Pancreas (tissue), 10 donors: Measurements from ENCODE around the gene MYO1C. TPM values are rescaled to one million over a fixed set of nuclear protein-coding genes. Genes with fewer than 3 reads are reported as not detected.
"Not testable (repeated sequence)": the region's sequence is repeated elsewhere in the genome, so short reads cannot be mapped to it uniquely, and the experiment has no call there.

Experiments used
- ATAC-seq, 4 donors: fragments of 200-7000 bp; cut with Tn5 transposase; one replicate each; pipeline versions ENCODE4 v1.8.0 to v1.9.1; 2020; ENCODE audit warnings: mild to moderate bottlenecking in 4 of 4, moderate library complexity in 4 of 4
- DNase-seq, 6 donors: peaks; one replicate each; pipeline ENCODE4 v3.0.0-alpha.2; 2020
- FAIRE-seq: peaks from 2 replicates; lab custom pipeline; 2012; peaks lifted over from hg19 to GRCh38; lab: Jason Lieb, UNC
- H3K27ac ChIP-seq, 4 donors: fragments of 200-600 bp; sonication (generic); 1 replicate in 3 of 4; 2 replicates in 1 of 4; pipeline versions ENCODE4 v1.5.0 to v1.8.0; 2020
- H3K27me3 ChIP-seq, 4 donors: fragments of 200-600 bp; one replicate each; pipeline ENCODE4 v1.8.0; 2021
- H3K36me3 ChIP-seq, 3 donors: fragments of 200-600 bp; sonication (generic) in 1 of 3; one replicate each; pipeline versions ENCODE4 v1.5.0 to v1.8.0; 2020 to 2021
- H3K4me1 ChIP-seq, 3 donors: fragments of 200-600 bp; one replicate each; pipeline ENCODE4 v1.8.0; 2021
- H3K4me3 ChIP-seq, 4 donors: fragments of 200-600 bp; sonication (generic) in 2 of 4; one replicate each; pipeline versions ENCODE4 v1.5.0 to v1.8.0; 2020 to 2021
- H3K9me3 ChIP-seq, 4 donors: fragments of 200-600 bp; one replicate each; pipeline ENCODE4 v1.8.0; 2021
- WGBS, 2 donors: extraction: QIAGEN DNeasy Blood & Tissue Kit; methylation state at CpG; one replicate each; pipeline ENCODE4 v1.1.7; 2013; 5-methylcytosine and 5-hydroxymethylcytosine counted together
- intact Hi-C, 3 donors: fragments of 100-400 bp; cut with DNase I; formaldehyde crosslinking; loops; one replicate each; pipeline versions ENCODE4 v1.11.1 to v1.14.2; 2022
- polyA plus RNA-seq, 2 donors: library from polyadenylated mRNA; stranded (reverse); fragments of 200-250 nt; gene quantifications; one replicate each; pipeline ENCODE4 v1.2.3, GENCODE V29; 2013
- total RNA-seq, 6 donors: library from RNA; stranded (reverse); fragmentation: NEBNext Ultra II Directional in 4 of 6; extraction: Animal tissue kit (Norgen Biotek cat#: 25700) in 4 of 6; gene quantifications; one replicate each; pipeline versions ENCODE4 v1.2.1 to v1.2.4, GENCODE V29; 2021 to 2023
- TF ChIP-seq, protein P1 (sequence below), 4 donors: fragments of 200-600 bp; sonication (generic) in 3 of 4; IDR thresholded peaks; one replicate each; pipeline versions ENCODE4 v1.5.0 to v1.8.0; 2021; ENCODE audit warnings: antibody characterized with exemption in 4 of 4
- donor health status: healthy with polysubstance abuse.
- donor health status: DM: no; HTN: no; CAD: no; lungs with moderate emphysema.
- donor health status: DM: no; HTN: no; CAD: no.
- donor health status: control.
- donor health status: control.
- donor health status: Bipolar disorder and iron deficiency.
- donor health status: DM: yes; HTN: yes; CAD: no.
- donor health status: DM: no; HTN: no; CAD: no.
- donor health status: DM: no; HTN: no; CAD: no.
- donor health status: DM: yes; HTN: yes; CAD: no.

Gene MYO1C
- total and polyA plus RNA-seq, 8 donors = 57.2 to 138 (median 99.3) TPM

DNA sequence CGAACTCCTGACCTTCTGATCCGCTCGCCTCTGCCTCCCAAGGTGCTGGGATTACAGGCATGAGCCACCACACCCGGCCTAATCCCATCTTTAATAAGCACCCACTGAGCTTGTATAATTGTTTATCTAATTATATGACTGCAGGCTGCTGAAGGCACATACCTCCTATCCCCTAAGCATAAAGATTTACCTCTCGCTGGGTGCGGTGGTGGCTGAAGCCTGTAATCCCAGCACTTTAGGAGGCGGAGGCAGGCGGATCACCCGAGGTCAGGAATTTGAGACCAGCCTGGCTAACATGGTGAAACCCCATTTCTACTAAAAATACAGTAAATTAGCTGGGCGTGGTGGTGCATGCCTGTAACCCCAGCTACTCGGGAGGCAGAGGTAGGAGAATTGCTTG lies 72.3 kb downstream of the MYO1C start:
- DNase-seq = no peak
- 96 to 97% methylated on average over 11 of the region's 11 CpGs for WGBS, 2 donors

DNA sequence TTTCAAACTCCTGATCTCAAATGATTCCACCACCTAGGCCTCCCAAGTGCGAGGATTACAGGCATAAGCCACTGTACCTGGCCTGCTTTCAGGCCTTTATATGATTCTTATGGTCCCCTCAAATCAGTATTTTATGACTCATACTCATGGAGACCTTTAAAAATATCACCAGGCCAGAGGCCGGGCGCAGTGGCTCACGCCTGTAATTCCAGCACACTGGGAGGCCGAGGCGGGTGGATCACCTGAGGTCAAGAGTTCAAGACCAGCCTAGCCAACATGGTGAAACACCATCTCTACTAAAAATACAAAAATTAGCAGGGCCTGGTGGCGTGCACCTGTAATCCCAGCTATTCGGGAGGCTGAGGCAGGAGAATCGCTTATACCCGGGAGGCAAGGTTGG lies 74.0 kb downstream of the MYO1C start:
- H3K9me3 ChIP-seq, H3K27me3 ChIP-seq, intact Hi-C loops, ATAC-seq, FAIRE-seq, H3K4me3 ChIP-seq, H3K27ac ChIP-seq, H3K4me1 ChIP-seq: not testable (repeated sequence)
- peak in 2 of 6 donors; percentile 4 to 15 for DNase-seq
- peaks cover 0 to 15% (median 0%) of the 10 kb centered on the region in 3 donors for H3K36me3 ChIP-seq
- 92 to 97% methylated on average over 10 of the region's 10 CpGs for WGBS, 2 donors

More for the DNA sequence above, 72.3 kb downstream of the MYO1C start:
- intact Hi-C loops = no loop called here
- FAIRE-seq (no peak), ATAC-seq (no peak)
- Histone ChIP-seq H3K36me3 (peaks cover 0 to 15% (median 0%) of the 10 kb centered on the region in 3 donors), H3K27me3 (no peaks in the 10 kb centered on the region), H3K9me3 (no peaks in the 10 kb centered on the region), H3K4me3 (no peak overlapping the region), H3K27ac (no peak overlapping the region), H3K4me1 (no peaks in the 10 kb centered on the region)
- TF ChIP-seq, protein P1, sequence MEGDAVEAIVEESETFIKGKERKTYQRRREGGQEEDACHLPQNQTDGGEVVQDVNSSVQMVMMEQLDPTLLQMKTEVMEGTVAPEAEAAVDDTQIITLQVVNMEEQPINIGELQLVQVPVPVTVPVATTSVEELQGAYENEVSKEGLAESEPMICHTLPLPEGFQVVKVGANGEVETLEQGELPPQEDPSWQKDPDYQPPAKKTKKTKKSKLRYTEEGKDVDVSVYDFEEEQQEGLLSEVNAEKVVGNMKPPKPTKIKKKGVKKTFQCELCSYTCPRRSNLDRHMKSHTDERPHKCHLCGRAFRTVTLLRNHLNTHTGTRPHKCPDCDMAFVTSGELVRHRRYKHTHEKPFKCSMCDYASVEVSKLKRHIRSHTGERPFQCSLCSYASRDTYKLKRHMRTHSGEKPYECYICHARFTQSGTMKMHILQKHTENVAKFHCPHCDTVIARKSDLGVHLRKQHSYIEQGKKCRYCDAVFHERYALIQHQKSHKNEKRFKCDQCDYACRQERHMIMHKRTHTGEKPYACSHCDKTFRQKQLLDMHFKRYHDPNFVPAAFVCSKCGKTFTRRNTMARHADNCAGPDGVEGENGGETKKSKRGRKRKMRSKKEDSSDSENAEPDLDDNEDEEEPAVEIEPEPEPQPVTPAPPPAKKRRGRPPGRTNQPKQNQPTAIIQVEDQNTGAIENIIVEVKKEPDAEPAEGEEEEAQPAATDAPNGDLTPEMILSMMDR (IDR thresholded peaks at IDR 0.05) = no peak

DNA sequence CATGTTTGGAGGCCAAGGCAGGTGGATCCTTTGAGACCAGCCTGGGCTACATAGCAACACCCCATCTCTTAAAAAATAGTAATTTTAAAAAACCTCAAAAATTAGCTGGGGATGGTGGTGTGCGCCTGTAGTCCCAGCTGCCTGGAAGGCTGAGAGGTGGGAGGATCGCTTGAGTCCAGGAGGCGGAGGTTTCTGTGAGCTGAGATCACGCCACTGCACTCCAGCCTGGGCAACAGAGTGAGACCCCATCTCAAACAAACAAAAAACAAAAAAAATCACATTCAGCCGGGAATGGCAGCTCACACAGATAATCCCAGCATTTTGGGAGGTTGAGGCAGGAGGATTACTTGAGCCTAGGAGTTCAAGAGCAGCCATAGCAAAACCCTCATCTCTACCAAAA lies 76.1 kb downstream of the MYO1C start:
- DNase-seq (peak in 1 of 6 donors; percentile 0), FAIRE-seq (no peak)
- WGBS, 2 donors = 96% methylated on average over 5 of the region's 5 CpGs

DNA sequence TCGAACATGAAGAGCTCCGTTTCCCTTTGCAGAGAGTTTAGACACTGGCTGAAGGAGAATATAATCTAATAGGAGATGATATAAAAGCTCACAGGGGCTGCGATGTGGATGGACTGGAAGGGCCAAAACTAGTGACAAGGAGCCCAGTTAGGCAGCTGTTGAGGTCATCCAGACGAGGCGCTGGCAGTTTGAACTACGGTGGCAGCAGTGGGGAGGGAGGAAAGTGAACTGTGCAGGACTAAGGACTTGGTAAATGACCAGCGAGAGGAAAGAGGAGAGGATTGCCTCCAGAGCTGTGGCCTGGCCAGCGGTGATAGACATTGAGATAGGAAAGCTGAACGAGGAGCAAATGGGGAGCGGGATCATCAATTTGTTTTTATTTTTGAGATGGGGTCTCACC lies 77.9 kb downstream of the MYO1C start:
- TF ChIP-seq, protein P1 (IDR thresholded peaks at IDR 0.05) = no peak
- Histone ChIP-seq H3K9me3 (no peaks in the 10 kb centered on the region), H3K36me3 (no peaks in the 10 kb centered on the region), H3K27ac (no peak overlapping the region), H3K4me1 (peaks cover 0 to 10% (median 0%) of the 10 kb centered on the region in 3 donors), H3K4me3 (no peak overlapping the region), H3K27me3 (no peaks in the 10 kb centered on the region)
- 83 to 88% methylated on average over 10 of the region's 10 CpGs for WGBS, 2 donors
- no peak for ATAC-seq
- DNase-seq = no peak
- intact Hi-C loops = no loop called here
- no peak for FAIRE-seq

More for the DNA sequence above, 76.1 kb downstream of the MYO1C start:
- Histone ChIP-seq H3K27ac (no peak overlapping the region), H3K36me3 (no peaks in the 10 kb centered on the region), H3K27me3 (no peaks in the 10 kb centered on the region), H3K4me1 (peaks cover 0 to 10% (median 0%) of the 10 kb centered on the region in 3 donors), H3K9me3 (no peaks in the 10 kb centered on the region), H3K4me3 (no peak overlapping the region)
- TF ChIP-seq, protein P1 (IDR thresholded peaks at IDR 0.05) = no peak
- no peak for ATAC-seq
- intact Hi-C loops = no loop called here

Other genes starting within 250 kb of the MYO1C start
- not detected for gene BHLHA9, start 222.2 kb downstream of the MYO1C start, total RNA-seq
- gene BHLHA9, start 222.2 kb downstream of the MYO1C start, polyA plus RNA-seq = not detected
- 1 to 10 TPM in 1 of 6 donors, under 1 TPM in 3, not detected in 2; 0.09 to 2.9 (median 0.35) TPM for gene TRARG1, start 213.0 kb downstream of the MYO1C start, total RNA-seq
- gene TRARG1, start 213.0 kb downstream of the MYO1C start, polyA plus RNA-seq = 1 to 10 TPM in 1 of 2 donors, under 1 TPM in 1; 0.31 to 4.1 TPM
- gene YWHAE, start 92.5 kb downstream of the MYO1C start, total RNA-seq = 100 to 1,000 TPM; 138 to 236 (median 192) TPM
- gene YWHAE, start 92.5 kb downstream of the MYO1C start, polyA plus RNA-seq = 100 to 1,000 TPM; 131 to 196 TPM
- gene CRK, start 36.5 kb downstream of the MYO1C start, total RNA-seq = 10 to 100 TPM; 18.1 to 30.8 (median 20.5) TPM
- 10 to 100 TPM in 1 of 2 donors, 1 to 10 TPM in 1; 9.8 to 15.3 TPM for gene CRK, start 36.5 kb downstream of the MYO1C start, polyA plus RNA-seq
- gene INPP5K, start 23.9 kb upstream of the MYO1C start, total RNA-seq = 10 to 100 TPM; 13.2 to 23.8 (median 17.2) TPM
- 10 to 100 TPM; 23.9 to 24.4 TPM for gene INPP5K, start 23.9 kb upstream of the MYO1C start, polyA plus RNA-seq
- gene PITPNA, start 70.1 kb upstream of the MYO1C start, total RNA-seq = 10 to 100 TPM; 24.1 to 32.8 (median 26.8) TPM
- gene PITPNA, start 70.1 kb upstream of the MYO1C start, polyA plus RNA-seq = 10 to 100 TPM in 1 of 2 donors, 1 to 10 TPM in 1; 9.3 to 21.5 TPM
- 10 to 100 TPM in 3 of 6 donors, 1 to 10 TPM in 3; 2.6 to 14.5 (median 7.3) TPM for gene SLC43A2, start 136.1 kb upstream of the MYO1C start, total RNA-seq
- 10 to 100 TPM in 1 of 2 donors, 1 to 10 TPM in 1; 9.7 to 10.1 TPM for gene SLC43A2, start 136.1 kb upstream of the MYO1C start, polyA plus RNA-seq
- 1 to 10 TPM; 2.0 to 5.0 (median 3.1) TPM for gene SCARF1, start 153.0 kb upstream of the MYO1C start, total RNA-seq
- gene SCARF1, start 153.0 kb upstream of the MYO1C start, polyA plus RNA-seq = 1 to 10 TPM; 8.1 to 8.6 TPM
- gene RILP, start 157.2 kb upstream of the MYO1C start, total RNA-seq = 1 to 10 TPM; 6.6 to 9.0 (median 7.8) TPM
- 10 to 100 TPM; 13.7 to 14.4 TPM for gene RILP, start 157.2 kb upstream of the MYO1C start, polyA plus RNA-seq
- gene PRPF8, start 192.2 kb upstream of the MYO1C start, total RNA-seq = 100 to 1,000 TPM in 3 of 6 donors, 10 to 100 TPM in 3; 88.8 to 129 (median 100.0) TPM
- gene PRPF8, start 192.2 kb upstream of the MYO1C start, polyA plus RNA-seq = 10 to 100 TPM; 78.9 to 93.1 TPM
- gene TLCD2, start 217.7 kb upstream of the MYO1C start, total RNA-seq = 1 to 10 TPM in 5 of 6 donors, under 1 TPM in 1; 0.56 to 2.8 (median 1.4) TPM
- 1 to 10 TPM in 1 of 2 donors, under 1 TPM in 1; 0.75 to 1.4 TPM for gene TLCD2, start 217.7 kb upstream of the MYO1C start, polyA plus RNA-seq
- 10 to 100 TPM in 2 of 6 donors, 1 to 10 TPM in 4; 5.7 to 17.0 (median 8.3) TPM for gene WDR81, start 232.0 kb upstream of the MYO1C start, total RNA-seq
- 10 to 100 TPM; 14.2 to 24.4 TPM for gene WDR81, start 232.0 kb upstream of the MYO1C start, polyA plus RNA-seq